Fibroblast of the aortic adventitia (primary cell): Measurements from ENCODE around the gene IRF2. TPM values are rescaled to one million over a fixed set of nuclear protein-coding genes. Genes with fewer than 3 reads are reported as not detected.

ENCODE experiments used
- DNase-seq: peaks from one replicate; pipeline ENCODE4 v3.0.0-alpha.2; 2010; ENCODE audit warnings: low read depth
- H3K4me3 ChIP-seq: 2 replicates; pipeline ENCODE4 v1.5.1; 2011; ENCODE audit warnings: low read depth, mild to moderate bottlenecking, control low read depth, low read length, moderate library complexity
- total RNA-seq: library from RNA; depleted of rRNA; stranded (reverse); fragments of >200 nt; gene quantifications from 2 replicates; pipeline ENCODE4 v1.2.3, GENCODE V29; 2012; ENCODE audit warnings: low replicate concordance
- TF ChIP-seq, protein P1 (sequence below): IDR thresholded peaks from 2 replicates; pipeline ENCODE4 v1.5.1; 2011; ENCODE audit warnings: mild to moderate bottlenecking, low read length, control low read depth, inconsistent platforms; ENCODE audit not compliant: insufficient read depth

The IRF2 gene
- total RNA-seq, 1 donor = 35.2 TPM

- TF ChIP-seq, protein P1, sequence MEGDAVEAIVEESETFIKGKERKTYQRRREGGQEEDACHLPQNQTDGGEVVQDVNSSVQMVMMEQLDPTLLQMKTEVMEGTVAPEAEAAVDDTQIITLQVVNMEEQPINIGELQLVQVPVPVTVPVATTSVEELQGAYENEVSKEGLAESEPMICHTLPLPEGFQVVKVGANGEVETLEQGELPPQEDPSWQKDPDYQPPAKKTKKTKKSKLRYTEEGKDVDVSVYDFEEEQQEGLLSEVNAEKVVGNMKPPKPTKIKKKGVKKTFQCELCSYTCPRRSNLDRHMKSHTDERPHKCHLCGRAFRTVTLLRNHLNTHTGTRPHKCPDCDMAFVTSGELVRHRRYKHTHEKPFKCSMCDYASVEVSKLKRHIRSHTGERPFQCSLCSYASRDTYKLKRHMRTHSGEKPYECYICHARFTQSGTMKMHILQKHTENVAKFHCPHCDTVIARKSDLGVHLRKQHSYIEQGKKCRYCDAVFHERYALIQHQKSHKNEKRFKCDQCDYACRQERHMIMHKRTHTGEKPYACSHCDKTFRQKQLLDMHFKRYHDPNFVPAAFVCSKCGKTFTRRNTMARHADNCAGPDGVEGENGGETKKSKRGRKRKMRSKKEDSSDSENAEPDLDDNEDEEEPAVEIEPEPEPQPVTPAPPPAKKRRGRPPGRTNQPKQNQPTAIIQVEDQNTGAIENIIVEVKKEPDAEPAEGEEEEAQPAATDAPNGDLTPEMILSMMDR = no peak
- no peak for DNase-seq
- H3K4me3 ChIP-seq = no peak overlapping the region
These were observed 110.0 kb downstream of the IRF2 start for GRCh38 chr4:184364100-184364921.

DNA sequence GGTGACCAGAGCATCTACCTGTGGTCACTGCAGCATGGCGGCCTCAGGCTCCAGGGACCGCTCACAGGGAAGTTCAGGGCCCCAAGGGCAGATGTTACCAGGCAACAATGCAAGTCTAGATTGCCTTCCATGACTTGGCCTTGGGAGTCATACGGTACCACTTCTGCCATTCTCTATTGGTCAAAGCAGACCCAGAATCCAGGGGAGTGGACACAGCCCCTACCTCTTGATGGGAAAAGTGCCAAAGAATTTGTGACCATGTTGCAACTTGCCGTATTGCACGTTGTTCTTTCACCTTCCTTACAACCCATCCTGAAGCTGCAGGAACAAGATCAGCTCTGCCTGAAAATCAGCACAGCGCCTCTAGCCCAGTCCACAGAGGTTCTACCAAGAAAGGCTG lies 111.1 kb downstream of the IRF2 start:
- TF ChIP-seq, protein P1 = no peak
- no peak for DNase-seq
- H3K4me3 ChIP-seq = no peak overlapping the region

GRCh38 chr4:184362396-184362795 lies 112.0 kb downstream of the IRF2 start:
- H3K4me3 ChIP-seq = no peak overlapping the region
- TF ChIP-seq, protein P1 = no peak
- no peak for DNase-seq

DNA sequence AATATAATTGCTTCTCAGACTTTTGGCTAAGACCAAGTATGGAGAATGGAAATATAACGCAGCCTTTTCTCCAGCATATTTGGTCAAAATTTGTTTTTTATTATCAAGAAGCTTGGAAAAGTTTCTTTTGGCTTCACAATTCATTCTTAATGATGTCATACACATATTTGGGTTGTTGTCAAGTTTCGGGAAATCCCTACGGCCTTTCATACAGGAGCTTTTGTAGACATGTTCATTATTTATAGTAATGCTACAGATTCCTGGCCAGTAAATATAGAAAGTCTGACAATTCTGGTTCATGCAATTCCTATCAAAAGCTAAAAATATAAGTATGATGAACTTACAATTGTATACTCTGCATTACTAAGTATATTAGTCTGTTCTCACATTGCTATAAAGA lies 112.9 kb downstream of the IRF2 start:
- peak; percentile 91 for DNase-seq
- TF ChIP-seq, protein P1 = no peak
- no peak overlapping the region for H3K4me3 ChIP-seq

GRCh38 chr4:184359888-184360287 lies 114.5 kb downstream of the IRF2 start:
- TF ChIP-seq, protein P1 = no peak
- no peak for DNase-seq
- no peak overlapping the region for H3K4me3 ChIP-seq

DNA sequence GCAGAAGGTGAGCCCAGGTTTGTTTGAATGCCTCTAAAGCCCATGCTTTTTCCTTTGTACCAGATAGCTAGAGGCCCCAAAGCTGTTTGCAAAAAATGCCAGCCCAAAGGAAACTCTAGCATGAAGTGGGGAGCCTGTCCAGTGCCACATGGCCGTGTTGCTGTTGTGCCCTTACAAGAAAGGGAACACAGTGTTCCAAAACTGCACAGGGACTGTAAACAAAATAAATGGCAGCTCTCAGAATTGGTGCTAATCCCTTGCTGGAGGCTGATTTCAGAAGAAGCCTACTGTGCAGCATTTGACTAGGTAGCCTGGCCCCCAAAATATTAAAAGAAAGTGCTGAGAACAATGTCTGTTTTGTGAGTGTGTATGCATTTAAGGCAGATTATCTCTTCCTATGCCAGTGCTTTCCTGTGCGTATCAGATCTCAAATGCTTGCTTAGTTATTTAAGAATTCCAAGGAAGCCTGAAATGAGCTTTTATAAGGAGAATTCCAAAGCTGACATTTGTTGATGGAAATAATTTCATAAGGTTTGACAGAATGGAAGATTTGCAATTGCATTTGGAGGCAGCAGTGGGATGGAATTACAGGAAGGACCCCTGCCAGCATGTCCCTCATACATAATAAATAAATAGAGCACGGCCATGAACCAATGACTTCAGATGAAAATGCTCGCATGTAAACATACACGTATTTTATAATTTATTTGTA lies 115.7 kb downstream of the IRF2 start:
- no peak overlapping the region for H3K4me3 ChIP-seq
- TF ChIP-seq, protein P1 = no peak
- no peak for DNase-seq
